ENCODE data around the gene KLHL35.

KLHL35 gene

DNA sequence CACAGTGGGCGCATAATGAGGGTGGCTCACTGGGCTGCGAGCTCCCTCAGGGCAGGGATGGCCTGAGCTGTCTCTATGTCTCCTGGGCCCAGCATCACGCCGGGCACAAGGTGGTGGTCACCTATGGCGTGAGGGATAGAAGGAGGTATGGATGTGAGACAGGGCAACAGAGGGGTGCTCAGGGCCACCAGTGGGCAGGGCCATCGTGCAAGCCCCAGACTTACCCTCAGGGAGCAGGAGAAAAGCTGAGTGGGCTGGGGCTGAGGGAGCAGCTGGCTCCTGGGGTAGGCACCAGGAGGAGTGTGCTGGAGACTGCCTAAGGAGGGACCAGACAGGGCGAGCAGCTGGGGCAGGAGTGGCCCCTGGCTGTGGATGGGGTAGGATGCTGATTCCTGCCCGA is 34.3 kb upstream of the KLHL35 start:
- Histone ChIP-seq H3K79me2 (ENCODE audit: control insufficient read depth, low read length) (no peaks in the 10 kb centered on the region), H3K27me3 (ENCODE audit: control insufficient read depth, low read length) (peaks cover 9% of the 10 kb centered on the region; the same call in 1 of the 2 replicates), H3K9me3 (ENCODE audit: control insufficient read depth, insufficient read depth, low read length) (no peaks in the 10 kb centered on the region)

GRCh38 chr11:75465701-75466531 is 32.9 kb upstream of the KLHL35 start:
- Histone ChIP-seq H3K36me3 (ENCODE audit: control insufficient read depth, low read length) (no peaks in the 10 kb centered on the region), H3F3A (ENCODE audit: control insufficient read depth, insufficient read depth) (no peaks in the 10 kb centered on the region), H3K27me3 (ENCODE audit: control insufficient read depth, low read length) (peaks cover 8% of the 10 kb centered on the region; the same call in 1 of the 2 replicates), H3K9me2 (replicated peaks; ENCODE audit: control insufficient read depth, low read length) (no peaks in the 10 kb centered on the region), H3K4me3 (ENCODE audit: low read length) (no peak overlapping the region), H3K4me2 (ENCODE audit: low read length) (no peak overlapping the region), H4K20me1 (ENCODE audit: control insufficient read depth, insufficient read depth, low read depth, low read length) (no peaks in the 10 kb centered on the region), H3K79me2 (ENCODE audit: control insufficient read depth, low read length) (no peaks in the 10 kb centered on the region), H3K4me1 (ENCODE audit: control insufficient read depth, low read length) (no peaks in the 10 kb centered on the region), H3K9me3 (ENCODE audit: control insufficient read depth, insufficient read depth, low read length) (no peaks in the 10 kb centered on the region), H3K27ac (ENCODE audit: low read depth, low read length) (no peak overlapping the region)
- TF ChIP-seq, protein P1, sequence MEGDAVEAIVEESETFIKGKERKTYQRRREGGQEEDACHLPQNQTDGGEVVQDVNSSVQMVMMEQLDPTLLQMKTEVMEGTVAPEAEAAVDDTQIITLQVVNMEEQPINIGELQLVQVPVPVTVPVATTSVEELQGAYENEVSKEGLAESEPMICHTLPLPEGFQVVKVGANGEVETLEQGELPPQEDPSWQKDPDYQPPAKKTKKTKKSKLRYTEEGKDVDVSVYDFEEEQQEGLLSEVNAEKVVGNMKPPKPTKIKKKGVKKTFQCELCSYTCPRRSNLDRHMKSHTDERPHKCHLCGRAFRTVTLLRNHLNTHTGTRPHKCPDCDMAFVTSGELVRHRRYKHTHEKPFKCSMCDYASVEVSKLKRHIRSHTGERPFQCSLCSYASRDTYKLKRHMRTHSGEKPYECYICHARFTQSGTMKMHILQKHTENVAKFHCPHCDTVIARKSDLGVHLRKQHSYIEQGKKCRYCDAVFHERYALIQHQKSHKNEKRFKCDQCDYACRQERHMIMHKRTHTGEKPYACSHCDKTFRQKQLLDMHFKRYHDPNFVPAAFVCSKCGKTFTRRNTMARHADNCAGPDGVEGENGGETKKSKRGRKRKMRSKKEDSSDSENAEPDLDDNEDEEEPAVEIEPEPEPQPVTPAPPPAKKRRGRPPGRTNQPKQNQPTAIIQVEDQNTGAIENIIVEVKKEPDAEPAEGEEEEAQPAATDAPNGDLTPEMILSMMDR (IDR thresholded peaks at IDR 0.05; ENCODE audit: low read depth, low read length, poor library complexity, severe bottlenecking) = no peak
- no peak for TF ChIP-seq EZH2phosphoT487 (IDR thresholded peaks at IDR 0.05; ENCODE audit: borderline replicate concordance, low read length)

More for the DNA sequence above, 34.3 kb upstream of the KLHL35 start:
- Histone ChIP-seq H3K4me3 (ENCODE audit: low read length) (no peak overlapping the region), H3K27ac (ENCODE audit: low read depth, low read length) (no peak overlapping the region), H3K36me3 (ENCODE audit: control insufficient read depth, low read length) (no peaks in the 10 kb centered on the region), H3K4me1 (ENCODE audit: control insufficient read depth, low read length) (no peaks in the 10 kb centered on the region), H3K4me2 (ENCODE audit: low read length) (no peak overlapping the region), H3K9me2 (replicated peaks; ENCODE audit: control insufficient read depth, low read length) (no peaks in the 10 kb centered on the region), H3F3A (ENCODE audit: control insufficient read depth, insufficient read depth) (no peaks in the 10 kb centered on the region), H4K20me1 (ENCODE audit: control insufficient read depth, insufficient read depth, low read depth, low read length) (no peaks in the 10 kb centered on the region)
- TF ChIP-seq, protein P1 (IDR thresholded peaks at IDR 0.05; ENCODE audit: low read depth, low read length, poor library complexity, severe bottlenecking) = no peak
- TF ChIP-seq EZH2phosphoT487 (IDR thresholded peaks at IDR 0.05; ENCODE audit: borderline replicate concordance, low read length) = no peak

DNA sequence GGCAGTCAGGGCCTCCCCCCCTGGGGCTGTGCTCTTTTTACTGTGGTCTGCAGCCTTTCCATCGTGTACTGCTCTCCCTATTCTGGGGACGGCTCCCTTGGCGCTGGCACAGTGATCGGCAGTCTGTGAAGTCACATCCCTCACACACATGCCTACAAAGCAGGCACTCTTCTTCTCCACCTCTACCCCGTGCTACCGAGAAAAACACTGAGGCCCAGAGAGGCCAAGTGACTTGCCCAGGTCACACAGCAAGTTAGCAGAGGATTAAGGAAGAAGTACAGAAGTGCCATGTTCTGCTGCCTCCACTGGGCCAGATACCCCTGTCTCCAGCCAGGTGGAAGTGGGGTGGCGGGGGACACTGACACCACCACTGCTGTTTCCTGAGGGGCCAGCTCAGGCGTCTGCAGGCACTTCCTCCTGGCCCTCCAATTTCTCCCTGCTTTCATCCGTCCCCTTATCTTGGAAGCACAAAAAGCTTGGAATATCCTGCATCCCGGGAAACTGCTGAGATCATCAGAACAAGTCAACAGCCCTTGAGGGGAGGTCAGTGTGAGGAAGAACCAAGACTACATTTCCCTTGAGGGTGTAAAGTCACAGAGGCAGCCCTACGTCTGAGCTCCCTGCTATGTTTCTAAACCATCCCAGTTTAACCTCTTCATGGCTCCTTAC is 30.2 kb upstream of the KLHL35 start:
- Histone ChIP-seq H4K20me1 (ENCODE audit: control insufficient read depth, insufficient read depth, low read depth, low read length) (no peaks in the 10 kb centered on the region), H3K27me3 (ENCODE audit: control insufficient read depth, low read length) (no peaks in the 10 kb centered on the region), H3K27ac (ENCODE audit: low read depth, low read length) (no peak overlapping the region), H3K4me2 (ENCODE audit: low read length) (no peak overlapping the region), H3F3A (ENCODE audit: control insufficient read depth, insufficient read depth) (no peaks in the 10 kb centered on the region), H3K79me2 (ENCODE audit: control insufficient read depth, low read length) (no peaks in the 10 kb centered on the region), H3K4me3 (ENCODE audit: low read length) (no peak overlapping the region), H3K36me3 (ENCODE audit: control insufficient read depth, low read length) (no peaks in the 10 kb centered on the region), H3K9me2 (replicated peaks; ENCODE audit: control insufficient read depth, low read length) (no peaks in the 10 kb centered on the region), H3K9me3 (ENCODE audit: control insufficient read depth, insufficient read depth, low read length) (no peaks in the 10 kb centered on the region), H3K4me1 (ENCODE audit: control insufficient read depth, low read length) (no peaks in the 10 kb centered on the region)
- TF ChIP-seq, protein P1 (IDR thresholded peaks at IDR 0.05; ENCODE audit: low read depth, low read length, poor library complexity, severe bottlenecking) = no peak
- TF ChIP-seq EZH2phosphoT487 (IDR thresholded peaks at IDR 0.05; ENCODE audit: borderline replicate concordance, low read length) = no peak
